ENCODE data around the gene CD27.
"Not testable (repeated sequence)": the region's sequence is repeated elsewhere in the genome, so short reads cannot be mapped to it uniquely, and the experiment has no call there.

The CD27 gene

GRCh38 chr12:6444704-6445688 lies at the start of gene CD27:
Gene CD27, plus strand, starts transcription at chr12:6444955. Its CDS starts 141 bp downstream, at chr12:6445096.
- no peak for DNase-seq

DNA sequence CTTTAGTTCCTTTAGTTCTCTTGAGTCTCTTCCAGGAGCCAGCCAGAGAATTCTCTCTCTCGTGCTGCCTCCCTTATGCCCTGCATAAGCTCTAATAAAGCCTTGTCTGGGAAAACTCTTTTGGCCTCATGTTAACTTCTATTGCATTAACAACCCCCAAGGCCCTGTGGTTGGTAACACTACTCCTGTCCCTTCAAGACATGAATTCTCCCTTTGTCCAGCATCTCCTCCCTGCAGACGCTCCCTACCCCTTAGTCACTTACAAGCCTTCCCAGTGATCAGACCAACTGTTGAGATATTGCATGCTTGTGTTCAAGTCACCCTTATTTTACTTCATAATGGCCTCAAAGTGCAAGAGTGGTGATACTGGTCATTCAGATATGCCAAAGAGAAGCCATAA lies 48.7 kb upstream of the CD27 start:
- no peak for DNase-seq

GRCh38 chr12:6399884-6400644 lies 44.7 kb upstream of the CD27 start:
- DNase-seq = no peak

- DNase-seq = no peak
These were observed 40.4 kb upstream of the CD27 start for GRCh38 chr12:6404390-6404789.

DNA sequence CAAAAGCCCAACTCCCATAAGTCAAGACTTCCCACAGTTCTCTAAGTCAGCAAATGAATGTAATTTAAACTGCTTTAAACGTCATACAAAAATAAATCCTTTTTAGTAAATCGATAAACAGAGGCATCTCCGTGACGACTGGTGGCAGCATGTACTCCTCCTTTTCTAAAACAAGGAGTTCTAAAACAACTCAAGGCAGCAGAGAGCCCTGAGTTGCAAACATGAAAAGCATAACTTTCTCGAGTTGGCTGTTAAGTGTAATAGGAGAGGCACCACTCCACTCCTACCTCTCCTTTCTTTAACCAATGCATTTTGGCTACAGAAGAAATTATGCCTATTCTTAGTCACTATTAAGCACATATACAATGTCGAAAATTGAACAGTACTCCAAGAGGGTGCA lies 38.8 kb upstream of the CD27 start:
- no peak for DNase-seq

GRCh38 chr12:6407236-6407954 lies 37.4 kb upstream of the CD27 start:
- DNase-seq = no peak

DNA sequence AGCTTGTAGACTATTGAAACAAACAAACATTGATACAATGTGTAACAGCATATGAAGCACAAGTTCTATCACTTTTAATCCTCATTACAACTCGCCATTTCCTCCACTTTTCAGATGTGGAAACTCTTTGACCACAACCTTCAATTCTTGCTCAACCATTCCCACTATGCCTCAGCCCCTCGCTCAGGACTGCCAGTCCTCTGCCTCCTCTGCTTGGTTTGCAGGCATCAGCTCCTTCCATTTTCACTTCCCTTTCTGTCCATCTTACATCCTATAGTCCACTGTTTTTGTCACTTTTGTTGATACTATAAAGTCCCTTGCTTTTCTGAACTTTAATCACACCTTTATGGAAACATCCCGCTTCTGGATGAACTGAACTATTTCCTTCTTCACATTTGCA lies 28.2 kb upstream of the CD27 start:
- no peak for DNase-seq

DNA sequence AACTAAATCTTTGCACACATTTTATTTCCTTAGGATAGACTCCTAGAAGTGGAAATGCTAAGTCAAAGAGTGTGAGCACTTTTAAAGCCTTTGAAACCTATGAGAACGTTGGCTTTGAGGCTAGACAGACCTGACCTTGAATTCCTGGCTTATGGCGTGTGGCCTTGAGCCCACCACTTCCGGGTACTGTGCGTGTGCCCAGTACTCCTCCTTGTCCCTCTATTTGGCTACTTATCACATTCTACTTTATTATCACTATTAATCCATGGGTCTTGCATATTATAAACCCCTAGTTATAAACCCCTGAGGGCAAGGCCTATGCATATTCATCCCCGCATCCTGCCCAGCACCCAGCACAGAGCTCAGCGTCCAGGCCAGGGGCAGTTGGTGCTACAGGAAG lies 26.0 kb upstream of the CD27 start:
- no peak for DNase-seq

DNA sequence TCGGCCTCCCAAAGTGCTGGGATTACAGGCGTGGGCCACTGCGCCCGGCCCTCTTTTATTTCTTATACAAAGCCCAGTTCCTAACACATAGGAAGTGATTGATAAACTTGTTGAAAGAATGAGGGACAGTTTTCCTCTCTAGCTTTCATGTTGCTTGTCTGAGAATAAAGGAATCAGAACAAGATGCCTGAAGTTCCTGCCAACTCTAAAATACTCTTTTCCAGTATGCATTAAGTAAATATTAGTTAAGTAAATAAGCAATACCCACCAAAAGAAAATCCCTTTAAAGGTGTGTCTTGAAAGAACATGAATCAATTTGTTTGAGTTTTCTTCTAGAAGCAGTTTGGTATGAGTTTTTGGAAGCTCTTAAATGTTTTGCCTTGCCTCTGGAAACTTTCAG lies 24.4 kb upstream of the CD27 start:
- no peak for DNase-seq

- peak; percentile 39 for DNase-seq
These were observed 21.3 kb upstream of the CD27 start for GRCh38 chr12:6423267-6424007.

DNA sequence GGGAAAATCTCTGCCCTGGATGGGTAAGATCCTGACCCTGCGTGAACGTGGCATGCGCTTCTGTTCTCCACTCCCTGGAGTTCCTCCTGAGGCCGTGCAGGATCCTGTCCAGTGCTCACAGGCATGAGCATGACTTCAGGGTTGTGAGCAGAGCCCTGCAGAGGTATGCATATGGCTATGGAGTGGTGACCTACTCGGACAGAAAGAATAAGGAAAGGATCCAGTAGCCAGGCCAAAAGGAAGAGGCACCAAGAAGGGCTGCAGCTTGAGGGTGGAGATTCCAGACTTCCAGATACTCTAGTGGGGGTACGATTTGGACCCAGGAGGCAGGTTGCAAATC lies 20.8 kb upstream of the CD27 start:
- no peak for DNase-seq

GRCh38 chr12:6424866-6425265 lies 19.9 kb upstream of the CD27 start:
- DNase-seq = no peak

DNA sequence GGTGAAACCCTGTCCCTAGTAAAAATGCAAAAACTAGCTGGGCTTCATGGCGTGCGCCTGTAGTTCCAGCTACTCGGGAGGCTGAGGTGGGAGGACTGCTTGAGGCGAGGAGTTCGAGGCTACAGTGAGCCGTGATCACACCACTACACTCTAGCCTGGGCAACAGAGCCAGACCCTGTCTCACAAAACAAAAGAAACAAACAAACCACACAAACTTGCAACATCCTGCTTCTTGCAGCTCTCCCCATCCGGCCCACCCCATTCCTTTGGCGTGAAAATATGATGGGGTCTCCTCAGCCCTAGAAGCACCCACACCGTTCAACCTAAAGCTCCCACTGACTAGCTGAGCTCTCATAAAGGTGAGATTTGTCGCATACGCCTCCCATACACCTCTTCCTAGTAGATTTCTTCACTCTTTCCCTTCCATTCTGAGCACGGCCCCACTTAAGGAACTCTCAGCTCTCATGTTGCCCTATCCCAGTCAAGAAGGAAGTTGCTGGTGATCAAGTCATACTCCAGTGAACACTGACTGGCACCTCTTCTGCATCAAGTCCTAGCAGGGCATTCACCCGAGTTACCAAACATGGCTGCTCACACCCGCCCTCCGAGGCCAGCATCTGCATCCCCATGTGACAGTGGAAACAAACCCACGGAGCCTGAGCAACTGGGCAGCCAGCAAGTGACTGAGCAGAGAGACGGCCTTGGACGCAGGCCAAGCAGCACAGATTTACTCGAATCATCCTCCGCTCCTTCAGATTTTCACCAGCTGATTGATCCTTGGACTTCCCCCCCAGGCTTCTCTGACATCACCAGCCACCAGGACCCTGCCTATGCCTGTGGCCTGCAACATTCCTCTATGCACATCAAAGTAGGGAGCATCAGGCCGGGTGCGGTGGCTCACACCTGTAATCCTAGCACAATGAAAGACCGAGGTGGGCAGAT lies 18.9 kb upstream of the CD27 start:
- no peak for DNase-seq

- DNase-seq = no peak
These were observed 17.7 kb upstream of the CD27 start for GRCh38 chr12:6426882-6427671.

GRCh38 chr12:6427796-6428195 lies 17.0 kb upstream of the CD27 start:
- not testable (repeated sequence) for DNase-seq

DNA sequence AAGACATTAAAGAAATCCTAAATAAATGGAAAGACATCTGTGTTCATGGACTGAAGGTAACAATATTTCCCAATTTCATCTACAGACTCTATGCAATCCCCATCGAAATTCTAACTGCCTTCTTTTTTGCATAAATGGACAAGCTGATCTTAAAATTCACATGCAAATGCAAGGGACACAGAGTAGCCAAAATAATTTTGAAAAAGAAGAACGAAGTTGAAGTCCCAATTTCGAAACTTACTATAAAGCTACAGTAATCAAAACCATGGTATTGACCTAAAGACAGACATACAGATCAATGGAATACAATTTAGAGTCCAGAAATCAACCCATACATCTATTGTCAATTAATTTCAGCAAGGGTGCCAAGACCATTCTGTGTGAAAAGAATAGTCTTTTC lies 16.4 kb upstream of the CD27 start:
- DNase-seq = no peak

DNA sequence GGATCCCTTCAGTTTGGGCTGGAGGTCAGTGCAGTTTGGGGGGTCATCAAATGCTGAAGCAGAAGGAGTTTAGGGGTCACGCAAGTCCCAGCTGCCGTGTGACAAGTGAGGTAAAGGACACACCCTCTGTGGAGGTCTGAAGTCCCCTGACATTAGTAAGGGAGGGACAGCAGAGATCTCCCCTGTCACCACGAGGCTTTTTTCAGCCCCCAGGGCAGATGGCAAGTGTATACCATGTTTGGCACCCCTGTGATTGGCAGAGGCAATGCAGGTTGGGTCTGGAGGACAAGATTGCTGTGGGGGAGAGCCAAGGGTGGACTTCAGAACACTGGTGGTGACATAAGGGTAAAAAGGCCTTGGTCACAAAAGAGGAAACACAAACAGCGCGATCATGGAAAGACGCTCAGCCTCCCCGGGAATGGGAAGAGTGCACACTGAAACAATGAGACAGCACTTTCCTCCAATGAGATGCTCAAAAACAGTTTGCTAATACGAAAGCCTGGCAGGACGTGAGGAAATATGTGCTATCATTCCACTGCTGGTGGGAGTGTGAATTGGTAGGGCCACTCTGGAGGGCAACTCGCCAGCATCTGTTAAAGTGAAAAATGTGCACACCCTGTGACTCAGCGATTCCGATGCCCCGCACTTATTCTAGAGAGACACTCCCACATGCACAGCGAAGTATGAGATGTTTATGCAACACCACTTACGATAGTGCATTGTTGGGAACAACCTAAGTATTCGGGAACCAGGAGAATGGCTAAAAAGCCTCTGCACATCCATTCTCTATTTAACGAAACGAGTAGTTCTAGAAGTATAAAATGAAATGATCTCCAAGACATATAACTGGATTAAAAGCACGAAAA lies 14.4 kb upstream of the CD27 start:
- DNase-seq = no peak

GRCh38 chr12:6432991-6433390 lies 11.8 kb upstream of the CD27 start:
- DNase-seq = no peak
